ENCODE results near the gene ZNF750. TPM values are rescaled to one million over a fixed set of nuclear protein-coding genes. Genes with fewer than 3 reads are reported as not detected.

ZNF750 gene
- total and polyA plus RNA-seq, 2 of the 13 experiments (the other 11 are each of a cell fraction or from before 2014, with no cell fraction given), result not detected

DNA sequence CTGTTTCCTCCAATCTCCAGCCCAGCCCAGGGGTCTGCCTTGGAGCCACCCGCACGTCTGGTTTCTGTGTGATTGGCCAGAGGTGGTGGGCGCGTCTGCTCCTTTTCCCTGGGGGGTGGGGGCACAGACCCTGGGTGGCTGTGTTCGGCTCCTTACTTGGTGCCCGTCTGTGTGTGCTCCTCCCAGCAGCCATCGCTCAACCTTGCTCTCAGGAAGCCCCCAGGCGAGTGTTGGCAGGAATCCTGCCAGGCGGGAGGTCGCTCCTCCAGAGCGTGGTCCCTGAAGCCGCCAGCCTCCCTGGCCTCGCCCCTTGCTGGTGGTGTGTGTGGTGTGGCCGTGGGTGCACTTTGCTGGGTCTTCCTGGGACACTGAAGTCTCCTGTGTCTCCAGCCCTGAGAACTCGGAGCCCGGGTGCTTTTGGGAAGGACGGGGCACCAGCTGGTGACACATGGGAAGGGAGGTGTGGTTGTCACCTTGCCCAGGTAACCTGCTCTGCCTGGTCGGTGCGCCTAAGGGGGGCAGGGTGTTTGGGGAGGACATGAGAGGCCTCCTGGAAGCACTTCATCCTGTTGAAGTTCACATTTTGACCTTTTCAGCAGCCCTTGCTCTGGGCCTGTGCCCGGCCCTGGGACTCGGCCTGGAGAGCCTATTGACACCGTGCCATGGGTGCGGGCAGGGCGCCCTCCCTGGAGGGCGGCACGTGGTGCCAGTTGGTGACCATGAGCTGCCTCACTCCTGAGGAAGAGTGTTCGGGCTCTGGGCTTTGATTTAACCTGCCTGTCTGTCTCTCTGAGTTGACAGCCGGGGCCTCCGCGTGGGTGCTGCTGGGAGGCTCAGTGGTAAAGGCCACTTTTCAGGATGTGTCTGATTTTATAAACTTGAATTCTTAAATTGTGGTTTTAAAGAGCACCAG lies 49.0 kb upstream of the ZNF750 start:
- in situ Hi-C loops (cut with HindIII; ENCODE audit: extremely low pct_ligation_motif_present, low pct_unique_long_range_greater_than_20kb), result no loop called here
- CTCF ChIA-PET (ENCODE audit: low intra/inter-chr PET ratio, low total read pairs), result no interaction called here
- TF ChIP-seq, protein P1, sequence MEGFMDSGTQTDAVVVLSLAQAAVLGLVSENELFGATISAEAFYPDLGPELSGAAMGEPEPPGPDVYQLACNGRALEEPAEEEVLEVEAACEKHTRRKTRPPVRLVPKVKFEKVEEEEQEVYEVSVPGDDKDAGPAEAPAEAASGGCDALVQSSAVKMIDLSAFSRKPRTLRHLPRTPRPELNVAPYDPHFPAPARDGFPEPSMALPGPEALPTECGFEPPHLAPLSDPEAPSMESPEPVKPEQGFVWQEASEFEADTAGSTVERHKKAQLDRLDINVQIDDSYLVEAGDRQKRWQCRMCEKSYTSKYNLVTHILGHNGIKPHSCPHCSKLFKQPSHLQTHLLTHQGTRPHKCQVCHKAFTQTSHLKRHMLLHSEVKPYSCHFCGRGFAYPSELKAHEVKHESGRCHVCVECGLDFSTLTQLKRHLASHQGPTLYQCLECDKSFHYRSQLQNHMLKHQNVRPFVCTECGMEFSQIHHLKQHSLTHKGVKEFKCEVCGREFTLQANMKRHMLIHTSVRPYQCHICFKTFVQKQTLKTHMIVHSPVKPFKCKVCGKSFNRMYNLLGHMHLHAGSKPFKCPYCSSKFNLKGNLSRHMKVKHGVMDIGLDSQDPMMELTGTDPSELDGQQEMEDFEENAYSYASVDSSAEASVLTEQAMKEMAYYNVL (CRISPR knock-in tag; IDR thresholded peaks at IDR 0.05; ENCODE audit: borderline replicate concordance), result 0 out of 2 replicates have a peak, but pooled peaks have one; percentile 13
- TF ChIP-seq NFATC3 (CRISPR knock-in tag; IDR thresholded peaks at IDR 0.05) (no peak), PHF8 (CRISPR knock-in tag; IDR thresholded peaks at IDR 0.05) (no peak), REPIN1 (CRISPR knock-in tag; IDR thresholded peaks at IDR 0.05; ENCODE audit: borderline replicate concordance, low read depth) (peak; percentile 11; the same call in 1 of the 2 replicates), ZNF12 (CRISPR knock-in tag; IDR thresholded peaks at IDR 0.05) (no peak), KLF11 (CRISPR knock-in tag; IDR thresholded peaks at IDR 0.05) (no peak), ZSCAN25 (CRISPR knock-in tag; IDR thresholded peaks at IDR 0.05) (no peak), MAFK (conservative IDR thresholded peaks at IDR 0.05 in 1 of 2, IDR thresholded peaks at IDR 0.05 in 1 of 2; ENCODE audit: low read length in 2 of 2) (no peak), ZNF775 (CRISPR knock-in tag; IDR thresholded peaks at IDR 0.05; ENCODE audit: borderline replicate concordance) (no peak), TEAD3 (CRISPR knock-in tag; optimal IDR thresholded peaks at IDR 0.05; ENCODE audit: borderline replicate concordance) (no peak), ETV6 (CRISPR knock-in tag; conservative IDR thresholded peaks at IDR 0.05) (no peak), ZNF749 (CRISPR knock-in tag; IDR thresholded peaks at IDR 0.05; ENCODE audit: borderline replicate concordance) (no peak), ELF4 (CRISPR knock-in tag; IDR thresholded peaks at IDR 0.05; ENCODE audit: borderline replicate concordance) (no peak), PAWR (CRISPR knock-in tag; IDR thresholded peaks at IDR 0.05; ENCODE audit: borderline replicate concordance) (no peak), KLF6 (CRISPR knock-in tag; IDR thresholded peaks at IDR 0.05) (no peak)
- TF ChIP-seq, protein P2, sequence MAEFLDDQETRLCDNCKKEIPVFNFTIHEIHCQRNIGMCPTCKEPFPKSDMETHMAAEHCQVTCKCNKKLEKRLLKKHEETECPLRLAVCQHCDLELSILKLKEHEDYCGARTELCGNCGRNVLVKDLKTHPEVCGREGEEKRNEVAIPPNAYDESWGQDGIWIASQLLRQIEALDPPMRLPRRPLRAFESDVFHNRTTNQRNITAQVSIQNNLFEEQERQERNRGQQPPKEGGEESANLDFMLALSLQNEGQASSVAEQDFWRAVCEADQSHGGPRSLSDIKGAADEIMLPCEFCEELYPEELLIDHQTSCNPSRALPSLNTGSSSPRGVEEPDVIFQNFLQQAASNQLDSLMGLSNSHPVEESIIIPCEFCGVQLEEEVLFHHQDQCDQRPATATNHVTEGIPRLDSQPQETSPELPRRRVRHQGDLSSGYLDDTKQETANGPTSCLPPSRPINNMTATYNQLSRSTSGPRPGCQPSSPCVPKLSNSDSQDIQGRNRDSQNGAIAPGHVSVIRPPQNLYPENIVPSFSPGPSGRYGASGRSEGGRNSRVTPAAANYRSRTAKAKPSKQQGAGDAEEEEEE (CRISPR knock-in tag; IDR thresholded peaks at IDR 0.05; ENCODE audit: borderline replicate concordance), result no peak
- TF ChIP-seq, protein P3, sequence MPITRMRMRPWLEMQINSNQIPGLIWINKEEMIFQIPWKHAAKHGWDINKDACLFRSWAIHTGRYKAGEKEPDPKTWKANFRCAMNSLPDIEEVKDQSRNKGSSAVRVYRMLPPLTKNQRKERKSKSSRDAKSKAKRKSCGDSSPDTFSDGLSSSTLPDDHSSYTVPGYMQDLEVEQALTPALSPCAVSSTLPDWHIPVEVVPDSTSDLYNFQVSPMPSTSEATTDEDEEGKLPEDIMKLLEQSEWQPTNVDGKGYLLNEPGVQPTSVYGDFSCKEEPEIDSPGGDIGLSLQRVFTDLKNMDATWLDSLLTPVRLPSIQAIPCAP (CRISPR knock-in tag; IDR thresholded peaks at IDR 0.05; ENCODE audit: low read depth), result no peak

More for the DNA sequence above, 49.0 kb upstream of the ZNF750 start:
- H3K4me3 ChIP-seq (replicated peaks in 1 of 3; ENCODE audit: insufficient read depth in 1 of 3, low read depth in 2 of 3, low read length in 3 of 3), result peak overlapping the region in 2 of 3 experiments; percentile 5 to 60; a peak in 3 of 6 replicates
- H3K4me1 ChIP-seq (ENCODE audit: insufficient read depth, low read length), result peaks cover 49% of the 10 kb centered on the region
- peak overlapping the region; percentile 78 for H3K4me2 ChIP-seq (ENCODE audit: low read depth, low read length)
- ATAC-seq (peak; percentile 62), FAIRE-seq (no peak), DNase-seq (ENCODE audit: low spot score) (peak; percentile 20)
- peak overlapping the region; percentile 64 for H3K9ac ChIP-seq (ENCODE audit: insufficient read depth, low read depth, low read length)
- H3K36me3 ChIP-seq (replicated peaks in 1 of 2; ENCODE audit: control insufficient read depth in 1 of 2, insufficient read depth in 2 of 2, low read length in 2 of 2), result peaks cover 2 to 14% of the 10 kb centered on the region in 2 experiments; a peak in 3 of 5 replicates
- no peaks in the 10 kb centered on the region for H3K79me2 ChIP-seq (ENCODE audit: insufficient read depth, low read length)
- 57% methylated on average over 16 of the region's 30 CpGs for WGBS (ENCODE audit: low lambda C conversion rate)
- TSS peak; percentile 93 for BruUV-seq (replicated peaks)
- peak overlapping the region; percentile 89 for H3K27ac ChIP-seq (ENCODE audit: extremely low read length, insufficient read depth, low read length)
- intact Hi-C loops (cut with micrococcal nuclease; ENCODE audit: unreplicated experiment), result no loop called here
- no peak overlapping the region for H2AFZ ChIP-seq (ENCODE audit: low read length)
- no peaks in the 10 kb centered on the region for H3K27me3 ChIP-seq (ENCODE audit: control insufficient read depth in 1 of 2, insufficient read depth in 2 of 2, low read length in 2 of 2)
- POLR2A ChIA-PET, result interaction anchor here (1.2 to 2.0 kb wide), 3 partner anchors 7 to 14 kb away, joined by 4 to 11 read pairs (median 6); no protein-coding TSS in a partner anchor
- no peaks in the 10 kb centered on the region for H4K20me1 ChIP-seq (ENCODE audit: insufficient read depth, low read length)
- H3K9me3 ChIP-seq (ENCODE audit: low read length), result no peaks in the 10 kb centered on the region
